ENCODE data around the gene EFCAB9. TPM values are rescaled to one million over a fixed set of nuclear protein-coding genes. Genes with fewer than 3 reads are reported as not detected.
A peak's percentile ranks its signal among the peaks of the same experiment; 100 is the strongest.

The EFCAB9 gene
- total and polyA plus RNA-seq, 4 donors: not detected

DNA sequence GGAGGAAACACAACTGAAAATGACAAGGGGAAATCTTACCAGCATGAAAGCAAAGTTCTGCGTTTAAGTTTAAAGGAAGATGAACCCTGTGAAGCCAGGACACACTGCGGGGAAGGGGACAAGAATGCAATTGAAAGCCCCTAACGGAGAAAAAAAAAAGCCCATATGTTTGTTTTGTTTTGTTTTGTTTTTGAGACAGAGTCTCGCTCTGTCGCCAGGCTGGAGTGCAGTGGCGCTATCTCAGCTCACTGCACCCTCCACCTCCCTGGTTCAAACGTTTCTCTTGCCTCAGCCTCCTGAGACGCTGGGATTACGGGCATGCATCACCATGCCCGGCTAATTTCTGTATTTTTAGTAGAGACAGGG, 8.9 kb upstream of the EFCAB9 start:
- TF ChIP-seq HNF4G (IDR thresholded peaks at IDR 0.05) (no peak), RAD21 (IDR thresholded peaks at IDR 0.05) (no peak), SP1 (IDR thresholded peaks at IDR 0.05) (no peak), RXRA (IDR thresholded peaks at IDR 0.05) (no peak), MAX (IDR thresholded peaks at IDR 0.05) (no peak), ATF3 (IDR thresholded peaks at IDR 0.05) (no peak), JUND (IDR thresholded peaks at IDR 0.05) (no peak), HNF4A (conservative IDR thresholded peaks at IDR 0.05) (no peak), NR2F2 (IDR thresholded peaks at IDR 0.05) (no peak), YY1 (IDR thresholded peaks at IDR 0.05) (no peak), EGR1 (IDR thresholded peaks at IDR 0.05; ENCODE audit: low read depth in 2 of 2) (no peak), FOXA1 (IDR thresholded peaks at IDR 0.05) (no peak), GABPA (IDR thresholded peaks at IDR 0.05 in 1 of 2, conservative IDR thresholded peaks at IDR 0.05 in 1 of 2) (no peak), FOXA2 (IDR thresholded peaks at IDR 0.05) (no peak), TAF1 (conservative IDR thresholded peaks at IDR 0.05) (no peak)
- TF ChIP-seq, protein P1, sequence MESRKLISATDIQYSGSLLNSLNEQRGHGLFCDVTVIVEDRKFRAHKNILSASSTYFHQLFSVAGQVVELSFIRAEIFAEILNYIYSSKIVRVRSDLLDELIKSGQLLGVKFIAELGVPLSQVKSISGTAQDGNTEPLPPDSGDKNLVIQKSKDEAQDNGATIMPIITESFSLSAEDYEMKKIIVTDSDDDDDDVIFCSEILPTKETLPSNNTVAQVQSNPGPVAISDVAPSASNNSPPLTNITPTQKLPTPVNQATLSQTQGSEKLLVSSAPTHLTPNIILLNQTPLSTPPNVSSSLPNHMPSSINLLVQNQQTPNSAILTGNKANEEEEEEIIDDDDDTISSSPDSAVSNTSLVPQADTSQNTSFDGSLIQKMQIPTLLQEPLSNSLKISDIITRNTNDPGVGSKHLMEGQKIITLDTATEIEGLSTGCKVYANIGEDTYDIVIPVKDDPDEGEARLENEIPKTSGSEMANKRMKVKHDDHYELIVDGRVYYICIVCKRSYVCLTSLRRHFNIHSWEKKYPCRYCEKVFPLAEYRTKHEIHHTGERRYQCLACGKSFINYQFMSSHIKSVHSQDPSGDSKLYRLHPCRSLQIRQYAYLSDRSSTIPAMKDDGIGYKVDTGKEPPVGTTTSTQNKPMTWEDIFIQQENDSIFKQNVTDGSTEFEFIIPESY (IDR thresholded peaks at IDR 0.05): no peak
- TF ChIP-seq, protein P2, sequence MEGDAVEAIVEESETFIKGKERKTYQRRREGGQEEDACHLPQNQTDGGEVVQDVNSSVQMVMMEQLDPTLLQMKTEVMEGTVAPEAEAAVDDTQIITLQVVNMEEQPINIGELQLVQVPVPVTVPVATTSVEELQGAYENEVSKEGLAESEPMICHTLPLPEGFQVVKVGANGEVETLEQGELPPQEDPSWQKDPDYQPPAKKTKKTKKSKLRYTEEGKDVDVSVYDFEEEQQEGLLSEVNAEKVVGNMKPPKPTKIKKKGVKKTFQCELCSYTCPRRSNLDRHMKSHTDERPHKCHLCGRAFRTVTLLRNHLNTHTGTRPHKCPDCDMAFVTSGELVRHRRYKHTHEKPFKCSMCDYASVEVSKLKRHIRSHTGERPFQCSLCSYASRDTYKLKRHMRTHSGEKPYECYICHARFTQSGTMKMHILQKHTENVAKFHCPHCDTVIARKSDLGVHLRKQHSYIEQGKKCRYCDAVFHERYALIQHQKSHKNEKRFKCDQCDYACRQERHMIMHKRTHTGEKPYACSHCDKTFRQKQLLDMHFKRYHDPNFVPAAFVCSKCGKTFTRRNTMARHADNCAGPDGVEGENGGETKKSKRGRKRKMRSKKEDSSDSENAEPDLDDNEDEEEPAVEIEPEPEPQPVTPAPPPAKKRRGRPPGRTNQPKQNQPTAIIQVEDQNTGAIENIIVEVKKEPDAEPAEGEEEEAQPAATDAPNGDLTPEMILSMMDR (IDR thresholded peaks at IDR 0.05; ENCODE audit: low read depth, low read length, missing input control): no peak
- TF ChIP-seq, protein P3, sequence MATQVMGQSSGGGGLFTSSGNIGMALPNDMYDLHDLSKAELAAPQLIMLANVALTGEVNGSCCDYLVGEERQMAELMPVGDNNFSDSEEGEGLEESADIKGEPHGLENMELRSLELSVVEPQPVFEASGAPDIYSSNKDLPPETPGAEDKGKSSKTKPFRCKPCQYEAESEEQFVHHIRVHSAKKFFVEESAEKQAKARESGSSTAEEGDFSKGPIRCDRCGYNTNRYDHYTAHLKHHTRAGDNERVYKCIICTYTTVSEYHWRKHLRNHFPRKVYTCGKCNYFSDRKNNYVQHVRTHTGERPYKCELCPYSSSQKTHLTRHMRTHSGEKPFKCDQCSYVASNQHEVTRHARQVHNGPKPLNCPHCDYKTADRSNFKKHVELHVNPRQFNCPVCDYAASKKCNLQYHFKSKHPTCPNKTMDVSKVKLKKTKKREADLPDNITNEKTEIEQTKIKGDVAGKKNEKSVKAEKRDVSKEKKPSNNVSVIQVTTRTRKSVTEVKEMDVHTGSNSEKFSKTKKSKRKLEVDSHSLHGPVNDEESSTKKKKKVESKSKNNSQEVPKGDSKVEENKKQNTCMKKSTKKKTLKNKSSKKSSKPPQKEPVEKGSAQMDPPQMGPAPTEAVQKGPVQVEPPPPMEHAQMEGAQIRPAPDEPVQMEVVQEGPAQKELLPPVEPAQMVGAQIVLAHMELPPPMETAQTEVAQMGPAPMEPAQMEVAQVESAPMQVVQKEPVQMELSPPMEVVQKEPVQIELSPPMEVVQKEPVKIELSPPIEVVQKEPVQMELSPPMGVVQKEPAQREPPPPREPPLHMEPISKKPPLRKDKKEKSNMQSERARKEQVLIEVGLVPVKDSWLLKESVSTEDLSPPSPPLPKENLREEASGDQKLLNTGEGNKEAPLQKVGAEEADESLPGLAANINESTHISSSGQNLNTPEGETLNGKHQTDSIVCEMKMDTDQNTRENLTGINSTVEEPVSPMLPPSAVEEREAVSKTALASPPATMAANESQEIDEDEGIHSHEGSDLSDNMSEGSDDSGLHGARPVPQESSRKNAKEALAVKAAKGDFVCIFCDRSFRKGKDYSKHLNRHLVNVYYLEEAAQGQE (IDR thresholded peaks at IDR 0.05): no peak
- Histone ChIP-seq H3K27me3 (ENCODE audit: control insufficient read depth in 4 of 4, insufficient read depth in 4 of 4, low read length in 3 of 4) (no peaks in the 10 kb centered on the region), H3K9me3 (ENCODE audit: control insufficient read depth in 4 of 4, low read length in 3 of 4) (no peaks in the 10 kb centered on the region), H3K27ac (ENCODE audit: low read depth in 1 of 2, low read length in 2 of 2) (peak overlapping the region in 1 of 2 donors; percentile 63), H3K9ac (ENCODE audit: low read depth in 1 of 2, low read length in 2 of 2) (no peak overlapping the region), H3K36me3 (ENCODE audit: control insufficient read depth in 4 of 4, insufficient read depth in 3 of 4, low read depth in 1 of 4, low read length in 3 of 4) (no peaks in the 10 kb centered on the region), H3K4me1 (ENCODE audit: control insufficient read depth in 4 of 4, insufficient read depth in 4 of 4, low read length in 3 of 4) (peaks cover 0 to 18% (median 4%) of the 10 kb centered on the region in 4 donors), H3K4me3 (ENCODE audit: low read depth in 1 of 3, low read length in 3 of 3) (no peak overlapping the region)
- DNase-seq (ENCODE audit: low spot score): no peak
- WGBS: 80% methylated on average over 10 of the region's 10 CpGs
